ENCODE measurements around the gene OR5AC2. TPM values are rescaled to one million over a fixed set of nuclear protein-coding genes. Genes with fewer than 3 reads are reported as not detected.

OR5AC2 gene
- total RNA-seq, 2 donors from 2014 or later = not detected

GRCh38 chr3:98058244-98058960 lies 28.6 kb upstream of the OR5AC2 start:
- H3K27me3 ChIP-seq (replicated peaks; ENCODE audit: insufficient read depth) = no peaks in the 10 kb centered on the region
- H3K4me1 ChIP-seq (replicated peaks) = no peaks in the 10 kb centered on the region
- intact Hi-C loops (cut with DNase I) = no loop called here
- no peak overlapping the region for H3K4me3 ChIP-seq
- TF ChIP-seq POLR2AphosphoS5 (IDR thresholded peaks at IDR 0.05) (no peak), CTCF (IDR thresholded peaks at IDR 0.05) (no peak), POLR2A (IDR thresholded peaks at IDR 0.05) (no peak)
- 44% methylated on average over 7 of the region's 7 CpGs for WGBS
- no peak for DNase-seq (ENCODE audit: low spot score)
- no peaks in the 10 kb centered on the region for H3K36me3 ChIP-seq
- H3K9me3 ChIP-seq = no peaks in the 10 kb centered on the region
- no peak overlapping the region for H3K27ac ChIP-seq

- Histone ChIP-seq H3K4me3 (no peak overlapping the region), H3K36me3 (no peaks in the 10 kb centered on the region), H3K27me3 (replicated peaks; ENCODE audit: insufficient read depth) (no peaks in the 10 kb centered on the region), H3K9me3 (no peaks in the 10 kb centered on the region), H3K4me1 (replicated peaks) (no peaks in the 10 kb centered on the region), H3K27ac (no peak overlapping the region)
- DNase-seq (ENCODE audit: low spot score) = no peak
- intact Hi-C loops (cut with DNase I) = no loop called here
- TF ChIP-seq POLR2A (IDR thresholded peaks at IDR 0.05) = no peak
- TF ChIP-seq POLR2AphosphoS5 (IDR thresholded peaks at IDR 0.05) = no peak
- no peak for TF ChIP-seq CTCF (IDR thresholded peaks at IDR 0.05)
- WGBS = 54% methylated on average over 2 of the region's 2 CpGs
These were observed 18.1 kb upstream of the OR5AC2 start for GRCh38 chr3:98068824-98069223.

- no peak overlapping the region for H3K4me3 ChIP-seq
- no peaks in the 10 kb centered on the region for H3K9me3 ChIP-seq
- H3K36me3 ChIP-seq = no peaks in the 10 kb centered on the region
- TF ChIP-seq POLR2AphosphoS5 (IDR thresholded peaks at IDR 0.05) (no peak), CTCF (IDR thresholded peaks at IDR 0.05) (no peak), POLR2A (IDR thresholded peaks at IDR 0.05) (no peak)
- 39% methylated on average over 2 of the region's 2 CpGs for WGBS
- H3K27ac ChIP-seq = no peak overlapping the region
- H3K4me1 ChIP-seq (replicated peaks) = no peaks in the 10 kb centered on the region
- intact Hi-C loops (cut with DNase I) = no loop called here
- no peak for DNase-seq (ENCODE audit: low spot score)
- H3K27me3 ChIP-seq (replicated peaks; ENCODE audit: insufficient read depth) = no peaks in the 10 kb centered on the region
These were observed 16.1 kb upstream of the OR5AC2 start for GRCh38 chr3:98070840-98071239.

- Histone ChIP-seq H3K9me3 (no peaks in the 10 kb centered on the region), H3K27me3 (replicated peaks; ENCODE audit: insufficient read depth) (no peaks in the 10 kb centered on the region), H3K36me3 (no peaks in the 10 kb centered on the region), H3K4me1 (replicated peaks) (no peaks in the 10 kb centered on the region), H3K4me3 (no peak overlapping the region), H3K27ac (no peak overlapping the region)
- 0% methylated on average over 1 of the region's 1 CpG for WGBS
- no peak for DNase-seq (ENCODE audit: low spot score)
- intact Hi-C loops (cut with DNase I) = no loop called here
- no peak for TF ChIP-seq POLR2A (IDR thresholded peaks at IDR 0.05)
- TF ChIP-seq POLR2AphosphoS5 (IDR thresholded peaks at IDR 0.05) = no peak
- no peak for TF ChIP-seq CTCF (IDR thresholded peaks at IDR 0.05)
These were observed 13.5 kb upstream of the OR5AC2 start for GRCh38 chr3:98073486-98073885.

- Histone ChIP-seq H3K4me1 (replicated peaks) (no peaks in the 10 kb centered on the region), H3K27ac (no peak overlapping the region), H3K4me3 (no peak overlapping the region), H3K9me3 (no peaks in the 10 kb centered on the region), H3K27me3 (replicated peaks; ENCODE audit: insufficient read depth) (no peaks in the 10 kb centered on the region), H3K36me3 (no peaks in the 10 kb centered on the region)
- intact Hi-C loops (cut with DNase I) = no loop called here
- TF ChIP-seq CTCF (IDR thresholded peaks at IDR 0.05) = no peak
- TF ChIP-seq POLR2AphosphoS5 (IDR thresholded peaks at IDR 0.05) = no peak
- TF ChIP-seq POLR2A (IDR thresholded peaks at IDR 0.05) = no peak
- no peak for DNase-seq (ENCODE audit: low spot score)
- WGBS = 65% methylated on average over 5 of the region's 5 CpGs
These were observed 8.9 kb downstream of the OR5AC2 start for GRCh38 chr3:98095882-98096281.
